HEK293T (cell line): Measurements from ENCODE around the gene VENTX.

Experiments used
- BHLHE40 ChIP-seq: fragments of 450-650 bp; IDR thresholded peaks from 2 replicates; pipeline ENCODE4 v1.6.1; 2016; ENCODE audit warnings: mild to moderate bottlenecking, moderate library complexity, borderline replicate concordance
- FOXA1 ChIP-seq: fragments of 450-650 bp; IDR thresholded peaks from 2 replicates; pipeline ENCODE4 v1.6.1; 2016; ENCODE audit warnings: mild to moderate bottlenecking
- FOXM1 ChIP-seq: fragments of 450-650 bp; IDR thresholded peaks from 2 replicates; pipeline ENCODE4 v1.6.1; 2017; ENCODE audit warnings: mild to moderate bottlenecking, borderline replicate concordance
- HDGF ChIP-seq: fragments of 450-650 bp; IDR thresholded peaks from 2 replicates; pipeline ENCODE4 v1.6.1; 2017; ENCODE audit warnings: antibody characterized with exemption, borderline replicate concordance
- L3MBTL2 ChIP-seq: fragments of 450-650 bp; conservative IDR thresholded peaks from 2 replicates; pipeline ENCODE4 v1.6.1; 2016; ENCODE audit warnings: mild to moderate bottlenecking
- NFRKB ChIP-seq: fragments of 450-650 bp; IDR thresholded peaks from 2 replicates; pipeline ENCODE4 v1.6.1; 2016; ENCODE audit warnings: mild to moderate bottlenecking, moderate library complexity
- SP1 ChIP-seq: fragments of 450-650 bp; IDR thresholded peaks from 2 replicates; pipeline ENCODE4 v1.6.1; 2017
- SUZ12 ChIP-seq: fragments of 450-650 bp; IDR thresholded peaks from 2 replicates; pipeline ENCODE4 v1.6.1; 2016; ENCODE audit warnings: mild to moderate bottlenecking
- ZNF384 ChIP-seq: fragments of 450-650 bp; IDR thresholded peaks from 2 replicates; pipeline ENCODE4 v1.6.1; 2016

GRCh38 chr10:133215586-133215985, 22.1 kb upstream of the VENTX start:
- TF ChIP-seq FOXA1 (no peak), FOXM1 (no peak), HDGF (no peak), ZNF384 (no peak), SUZ12 (no peak), L3MBTL2 (no peak), SP1 (no peak), BHLHE40 (no peak), NFRKB (no peak)
